Keratinocyte (primary cell): ENCODE measurements around the gene LSP1. TPM values are rescaled to one million over a fixed set of nuclear protein-coding genes. Genes with fewer than 3 reads are reported as not detected.

Experiments used
- DNase-seq: peaks from one replicate; pipeline ENCODE4 v3.0.0-alpha.2; 2011; ENCODE audit warnings: low read depth, missing footprints, low spot score
- FAIRE-seq: peaks from 2 replicates; lab custom pipeline; 2011; peaks lifted over from hg19 to GRCh38; lab: Jason Lieb, UNC
- H2AFZ ChIP-seq: 2 replicates; pipeline ENCODE4 v1.6.0; 2012; ENCODE audit warnings: low read length, control low read depth, inconsistent platforms; ENCODE audit not compliant: control insufficient read depth
- H3K27ac ChIP-seq: 2 replicates; pipeline ENCODE4 v1.5.1; 2011; ENCODE audit warnings: low read length; ENCODE audit not compliant: control insufficient read depth, insufficient read depth
- H3K27me3 ChIP-seq: 3 replicates; pipeline ENCODE4 v1.6.0; 2011; ENCODE audit warnings: low read length; ENCODE audit not compliant: control insufficient read depth, insufficient read depth; ENCODE audit errors: extremely low read depth
- H3K36me3 ChIP-seq, 2 experiments: 2 replicates in 1 of 2; 3 replicates in 1 of 2; pipeline ENCODE4 v1.5.1; 2011; ENCODE audit warnings: low read length in 2 of 2, mild to moderate bottlenecking in 1 of 2; ENCODE audit not compliant: control insufficient read depth in 2 of 2, insufficient read depth in 2 of 2; ENCODE audit errors: extremely low read depth in 1 of 2
- H3K4me1 ChIP-seq: 3 replicates; pipeline ENCODE4 v1.5.1; 2011; ENCODE audit warnings: low read length; ENCODE audit not compliant: control insufficient read depth, insufficient read depth; ENCODE audit errors: extremely low read depth
- H3K4me2 ChIP-seq: 3 replicates; pipeline ENCODE4 v1.6.0; 2011; ENCODE audit warnings: low read depth, low read length; ENCODE audit not compliant: control insufficient read depth, insufficient read depth; ENCODE audit errors: extremely low read depth
- H3K4me3 ChIP-seq, 3 experiments: fragments of 200-600 bp in 1 of 3; sonication (generic) in 1 of 3; 2 replicates in 2 of 3; 3 replicates in 1 of 3; pipeline ENCODE4 v1.5.1; 2011 to 2016; ENCODE audit warnings: low read length in 3 of 3, mild to moderate bottlenecking in 3 of 3, control low read depth in 2 of 3, inconsistent platforms in 1 of 3, low read depth in 1 of 3, mixed read lengths in 1 of 3, mixed run types in 1 of 3, moderate library complexity in 1 of 3; ENCODE audit not compliant: control insufficient read depth in 2 of 3, insufficient read depth in 2 of 3; ENCODE audit errors: extremely low read depth in 1 of 3
- H3K79me2 ChIP-seq: 2 replicates; pipeline ENCODE4 v1.6.0; 2012; ENCODE audit warnings: low read length; ENCODE audit not compliant: control insufficient read depth, insufficient read depth
- H3K9ac ChIP-seq: 3 replicates; pipeline ENCODE4 v1.6.0; 2011; ENCODE audit warnings: low read length; ENCODE audit not compliant: control insufficient read depth, insufficient read depth; ENCODE audit errors: extremely low read depth
- H3K9me1 ChIP-seq: 3 replicates; pipeline ENCODE4 v1.6.0; 2011; ENCODE audit warnings: low read length; ENCODE audit not compliant: control insufficient read depth, insufficient read depth; ENCODE audit errors: extremely low read depth
- H3K9me3 ChIP-seq: 2 replicates; pipeline ENCODE4 v1.5.1; 2012; ENCODE audit warnings: low read depth, low read length; ENCODE audit not compliant: control insufficient read depth
- H4K20me1 ChIP-seq: 3 replicates; pipeline ENCODE4 v1.6.0; 2011; ENCODE audit warnings: low read length; ENCODE audit not compliant: control insufficient read depth, insufficient read depth; ENCODE audit errors: extremely low read depth
- EZH2 ChIP-seq: IDR thresholded peaks from one replicate; pipeline ENCODE4 v1.6.1; 2012; ENCODE audit warnings: inconsistent platforms, mild to moderate bottlenecking, low read length, moderate library complexity
- dilution Hi-C: fragments of 300-500 bp; cut with MboI; formaldehyde crosslinking; loops from one replicate; pipeline ENCODE4 v1.7.0; 2020; ENCODE audit warnings: low sequenced_read_pairs; ENCODE audit not compliant: extremely low pct_ligation_motif_present
- polyA plus RNA-seq, 5 experiments: library from polyadenylated mRNA; depleted of rRNA in 3 of 5; stranded (reverse) in 3 of 5; stranded (forward) in 1 of 5; unstranded in 1 of 5; fragments of >200 nt; gene quantifications; 1 replicate in 1 of 5; 2 replicates in 3 of 5; 3 replicates in 1 of 5; pipeline versions ENCODE4 v1.2.1 to v1.2.3, GENCODE V29; 2011 to 2012; ENCODE audit warnings: missing spikeins in 2 of 5, low read depth in 1 of 5, low replicate concordance in 1 of 5
- TF ChIP-seq, protein P1 (sequence below), 3 experiments: IDR thresholded peaks in 1 of 3; conservative IDR thresholded peaks in 1 of 3; optimal IDR thresholded peaks in 1 of 3; 2 replicates in 2 of 3; 3 replicates in 1 of 3; pipeline versions ENCODE3 to v1.5.1; 2011; ENCODE audit warnings: low read length in 3 of 3, mild to moderate bottlenecking in 3 of 3, moderate library complexity in 2 of 3, control low read depth in 1 of 3, inconsistent platforms in 1 of 3; ENCODE audit not compliant: insufficient read depth in 2 of 3; ENCODE audit errors: extremely low read depth in 1 of 3

The LSP1 gene
- polyA plus RNA-seq, 1 donor (not counting 4 experiments of a cell fraction or from before 2014, with no cell fraction given) = 0.94 TPM

DNA sequence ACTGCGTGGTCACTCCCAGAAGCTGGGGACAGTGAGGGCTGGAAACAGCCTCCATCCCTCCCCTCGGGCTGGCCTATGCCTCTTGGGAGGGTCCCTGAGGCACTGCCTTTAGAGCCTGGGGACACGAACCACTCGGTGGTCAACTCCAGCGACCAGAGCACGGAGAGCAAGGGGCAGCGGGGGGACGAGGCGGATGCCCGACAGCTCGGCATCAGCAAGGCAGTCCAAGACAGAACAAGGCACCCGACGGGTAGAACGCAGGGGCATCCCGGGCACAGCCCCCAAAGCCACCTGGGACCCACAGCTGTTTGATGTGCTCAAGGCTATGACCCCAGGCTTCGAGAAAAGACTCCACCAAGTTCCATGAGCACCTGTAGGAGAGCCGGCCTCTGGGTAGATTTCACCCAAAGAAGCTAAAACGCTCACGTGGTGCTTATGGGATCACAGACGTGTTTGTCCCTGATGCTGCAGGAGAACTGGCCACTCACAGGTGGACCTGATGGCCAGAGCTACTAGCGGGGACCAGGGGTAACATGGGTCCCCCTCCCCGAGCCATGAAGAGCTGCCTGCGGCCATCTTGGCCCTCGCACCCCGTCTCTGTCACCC is 510 bp upstream of the LSP1 start:
- no peaks in the 10 kb centered on the region for H3K9me1 ChIP-seq
- no peak overlapping the region for H3K4me2 ChIP-seq
- H3K9me3 ChIP-seq = no peaks in the 10 kb centered on the region
- no peak overlapping the region for H3K27ac ChIP-seq
- H3K27me3 ChIP-seq = peaks cover 5% of the 10 kb centered on the region
- no peak overlapping the region for H3K4me3 ChIP-seq
- TF ChIP-seq, protein P1, sequence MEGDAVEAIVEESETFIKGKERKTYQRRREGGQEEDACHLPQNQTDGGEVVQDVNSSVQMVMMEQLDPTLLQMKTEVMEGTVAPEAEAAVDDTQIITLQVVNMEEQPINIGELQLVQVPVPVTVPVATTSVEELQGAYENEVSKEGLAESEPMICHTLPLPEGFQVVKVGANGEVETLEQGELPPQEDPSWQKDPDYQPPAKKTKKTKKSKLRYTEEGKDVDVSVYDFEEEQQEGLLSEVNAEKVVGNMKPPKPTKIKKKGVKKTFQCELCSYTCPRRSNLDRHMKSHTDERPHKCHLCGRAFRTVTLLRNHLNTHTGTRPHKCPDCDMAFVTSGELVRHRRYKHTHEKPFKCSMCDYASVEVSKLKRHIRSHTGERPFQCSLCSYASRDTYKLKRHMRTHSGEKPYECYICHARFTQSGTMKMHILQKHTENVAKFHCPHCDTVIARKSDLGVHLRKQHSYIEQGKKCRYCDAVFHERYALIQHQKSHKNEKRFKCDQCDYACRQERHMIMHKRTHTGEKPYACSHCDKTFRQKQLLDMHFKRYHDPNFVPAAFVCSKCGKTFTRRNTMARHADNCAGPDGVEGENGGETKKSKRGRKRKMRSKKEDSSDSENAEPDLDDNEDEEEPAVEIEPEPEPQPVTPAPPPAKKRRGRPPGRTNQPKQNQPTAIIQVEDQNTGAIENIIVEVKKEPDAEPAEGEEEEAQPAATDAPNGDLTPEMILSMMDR (optimal IDR thresholded peaks at IDR 0.05 in 1 of 3, IDR thresholded peaks at IDR 0.05 in 1 of 3, conservative IDR thresholded peaks at IDR 0.05 in 1 of 3; ENCODE audit: extremely low read depth in 1 of 3, insufficient read depth in 2 of 3, low read length in 3 of 3) = no peak
- TF ChIP-seq EZH2 = no peak
- H2AFZ ChIP-seq = no peak overlapping the region
- H3K9ac ChIP-seq = no peak overlapping the region
- no peaks in the 10 kb centered on the region for H3K79me2 ChIP-seq
- no peaks in the 10 kb centered on the region for H4K20me1 ChIP-seq
- H3K36me3 ChIP-seq = no peaks in the 10 kb centered on the region
- no peaks in the 10 kb centered on the region for H3K4me1 ChIP-seq
- DNase-seq (no peak), FAIRE-seq (no peak)
- dilution Hi-C loops = no loop called here

DNA sequence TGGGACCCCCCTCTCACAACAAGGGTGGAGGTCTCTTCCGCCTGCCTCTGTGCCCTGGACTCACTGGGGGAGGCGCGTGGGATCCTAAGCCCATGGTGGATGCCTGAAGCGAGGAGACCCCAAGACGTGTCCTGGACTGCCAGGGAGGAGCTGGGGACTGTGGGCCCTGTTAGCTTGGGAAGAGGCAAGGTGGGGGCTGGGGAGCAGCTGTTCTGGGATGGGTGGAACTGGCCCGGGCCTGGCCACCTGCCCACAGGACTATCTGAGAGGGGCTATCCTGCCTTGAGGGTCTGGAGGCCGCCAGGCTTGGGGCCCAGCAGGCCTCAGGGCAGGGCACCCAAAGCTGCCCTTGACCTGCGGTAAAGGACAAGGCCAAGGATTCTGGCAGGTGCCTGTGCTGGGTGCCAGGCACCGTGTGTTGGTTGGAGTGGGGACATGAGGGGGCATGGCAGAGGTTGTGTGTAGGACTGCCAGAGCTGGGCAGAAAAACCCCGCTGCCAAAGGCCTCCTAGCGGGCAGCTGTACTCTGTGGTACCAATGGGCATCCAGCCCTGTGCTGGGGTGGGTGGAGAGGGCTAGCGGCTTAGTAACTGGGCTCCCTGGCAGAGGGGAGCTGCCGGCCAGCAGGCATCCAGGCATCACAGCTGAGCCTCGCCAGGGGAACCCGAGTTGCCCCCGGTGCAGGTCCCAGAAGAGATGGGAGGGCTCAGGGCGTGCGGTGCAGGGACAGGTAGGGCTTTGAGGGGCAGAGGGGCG is 670 bp downstream of the LSP1 start:
- Histone ChIP-seq H3K9me3 (no peaks in the 10 kb centered on the region), H3K9me1 (no peaks in the 10 kb centered on the region), H3K36me3 (no peaks in the 10 kb centered on the region), H3K27ac (no peak overlapping the region), H3K4me2 (no peak overlapping the region), H4K20me1 (no peaks in the 10 kb centered on the region), H3K9ac (no peak overlapping the region), H3K27me3 (peaks cover 5% of the 10 kb centered on the region), H3K79me2 (no peaks in the 10 kb centered on the region), H2AFZ (no peak overlapping the region), H3K4me3 (no peak overlapping the region), H3K4me1 (no peaks in the 10 kb centered on the region)
- DNase-seq = no peak
- no peak for TF ChIP-seq EZH2
- TF ChIP-seq, protein P1 (optimal IDR thresholded peaks at IDR 0.05 in 1 of 3, IDR thresholded peaks at IDR 0.05 in 1 of 3, conservative IDR thresholded peaks at IDR 0.05 in 1 of 3; ENCODE audit: extremely low read depth in 1 of 3, insufficient read depth in 2 of 3, low read length in 3 of 3) = no peak
- dilution Hi-C loops = no loop called here
- FAIRE-seq = no peak
